ENCODE measurements around the gene VPS35.

The VPS35 gene

DNA sequence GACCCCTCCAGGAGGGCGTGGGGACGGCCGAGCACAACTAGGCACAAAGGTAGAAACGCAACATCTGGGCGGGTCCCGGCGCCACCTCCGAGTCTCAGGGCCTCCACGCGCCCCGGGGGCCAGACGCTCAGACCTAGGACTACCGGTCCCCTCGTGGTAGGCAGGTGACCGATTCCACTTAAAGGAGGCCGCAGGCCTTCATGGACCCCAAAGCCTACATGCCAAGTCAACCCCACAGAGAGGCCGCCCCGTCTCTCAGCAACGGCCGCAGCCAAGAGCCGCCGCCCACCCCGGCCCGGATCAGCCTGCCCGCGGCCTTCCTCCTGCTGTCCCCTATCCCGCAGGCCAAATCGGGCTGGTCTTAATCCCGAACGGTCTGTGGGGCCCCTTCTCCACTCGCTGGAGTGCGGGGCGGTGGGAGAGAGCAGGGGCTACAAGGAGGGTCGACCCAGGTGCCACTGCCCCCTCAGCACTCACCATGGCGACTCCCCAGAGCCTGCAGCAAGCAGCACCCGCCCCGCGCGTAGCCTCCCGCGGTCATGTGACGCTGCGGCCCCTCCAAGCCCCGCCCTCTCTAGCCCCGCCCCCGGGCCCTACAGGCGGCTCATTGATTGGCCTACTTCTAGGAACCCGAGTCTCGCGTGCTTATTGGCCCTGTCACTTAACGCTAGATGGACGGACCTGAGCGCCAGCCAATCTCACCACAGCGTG is at the start of gene VPS35:
VPS35 (minus strand) TSS at position 525 of the 711 bp plus-strand sequence; CDS start at position 480, 45 bp downstream.
- Histone ChIP-seq H3K27me3 (no peaks in the 10 kb centered on the region), H3K9me3 (replicated peaks in 1 of 11) (no peaks in the 10 kb centered on the region), H3K4me1 (peaks cover 30 to 66% (median 39%) of the 10 kb centered on the region in 10 experiments), H3K4me2 (peak within 1 kb of the TSS; percentile 88 to 99 (median 94)), H3K4me3 (peak within 1 kb of the TSS; percentile 75 to 99 (median 90)), H3K36me3 (peaks cover 0 to 34% (median 24%) of the 10 kb centered on the region in 11 experiments; a peak in 17 of 22 replicates), H4K20me1 (peaks cover 43 to 72% (median 63%) of the 10 kb centered on the region in 11 experiments), H3K9ac (peak within 1 kb of the TSS; percentile 86 to 96 (median 91)), H3K27ac (peak within 1 kb of the TSS; percentile 82 to 96 (median 91))
- TF ChIP-seq Cebpa-rat (IDR thresholded peaks at IDR 0.05): no peak

- H3K9me3 ChIP-seq (replicated peaks in 1 of 11): no peaks in the 10 kb centered on the region
- no peaks in the 10 kb centered on the region for H4K20me1 ChIP-seq
- no peak for TF ChIP-seq Cebpa-rat (IDR thresholded peaks at IDR 0.05)
- H3K4me1 ChIP-seq: peaks cover 4 to 8% (median 5%) of the 10 kb centered on the region in 10 experiments
- H3K9ac ChIP-seq: no peak overlapping the region
- H3K36me3 ChIP-seq: no peaks in the 10 kb centered on the region
- H3K27me3 ChIP-seq: no peaks in the 10 kb centered on the region
- no peak overlapping the region for H3K4me2 ChIP-seq
- no peak overlapping the region for H3K4me3 ChIP-seq
- H3K27ac ChIP-seq: no peak overlapping the region
Observed at GRCh38 chr16:46737621-46738214, 48.7 kb upstream of the VPS35 start.

DNA sequence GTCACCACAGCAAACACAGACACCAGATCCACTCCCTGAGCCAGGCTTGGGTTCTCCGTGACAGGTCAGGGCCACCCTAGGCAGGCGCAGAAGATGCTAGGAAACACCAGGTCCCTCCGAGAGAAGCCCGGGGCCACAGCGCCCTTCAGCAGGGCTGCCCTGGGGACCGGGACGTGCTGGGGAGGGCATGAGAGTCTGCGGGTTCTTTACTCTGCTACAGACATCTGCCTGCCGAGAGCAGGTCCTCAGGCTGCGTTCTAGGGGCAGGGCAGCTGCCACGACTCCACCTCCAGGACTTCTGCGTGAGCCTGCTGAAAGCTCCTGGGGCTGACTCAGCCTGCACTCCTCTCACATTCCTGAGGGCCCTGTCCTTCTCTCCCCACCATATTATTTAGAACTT is 47.7 kb upstream of the VPS35 start:
- Histone ChIP-seq H3K9me3 (replicated peaks in 1 of 11) (no peaks in the 10 kb centered on the region), H3K4me3 (no peak overlapping the region), H3K36me3 (no peaks in the 10 kb centered on the region), H3K4me2 (no peak overlapping the region), H3K27ac (no peak overlapping the region), H4K20me1 (no peaks in the 10 kb centered on the region), H3K4me1 (peaks cover 6 to 10% (median 9%) of the 10 kb centered on the region in 10 experiments; a peak in 18 of 20 replicates), H3K27me3 (no peaks in the 10 kb centered on the region), H3K9ac (0 out of 22 replicates have a peak overlapping the region, but pooled peaks of 1 of the 11 experiments have one; percentile 9)
- TF ChIP-seq Cebpa-rat (IDR thresholded peaks at IDR 0.05): no peak

DNA sequence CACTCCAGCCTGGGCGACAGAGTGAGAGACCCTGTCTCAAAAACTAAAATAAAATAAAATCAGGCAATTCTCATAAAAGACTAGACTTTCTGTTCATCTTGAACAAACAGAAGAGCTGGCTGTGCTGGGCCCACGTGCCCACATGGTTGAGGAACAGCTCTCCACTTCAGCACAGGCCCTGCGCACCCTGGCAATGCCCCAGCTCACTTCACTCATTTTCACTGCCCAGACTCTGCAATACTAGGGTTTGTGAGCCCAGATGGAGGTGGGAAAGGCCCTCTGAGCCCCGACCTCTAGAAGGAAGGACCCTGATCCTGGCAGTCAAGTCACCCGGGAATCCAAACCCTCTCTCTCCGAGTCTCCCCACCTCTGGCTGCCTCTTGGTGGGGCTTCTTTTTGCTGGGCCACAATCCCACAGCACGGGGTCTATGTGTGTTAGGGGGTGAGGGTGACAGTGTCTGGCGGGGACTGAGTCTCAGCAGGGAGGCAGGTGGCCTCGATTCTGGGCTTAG is 44.4 kb upstream of the VPS35 start:
- no peak for TF ChIP-seq Cebpa-rat (IDR thresholded peaks at IDR 0.05)
- H4K20me1 ChIP-seq: no peaks in the 10 kb centered on the region
- no peak overlapping the region for H3K4me3 ChIP-seq
- no peak overlapping the region for H3K27ac ChIP-seq
- no peaks in the 10 kb centered on the region for H3K27me3 ChIP-seq
- no peaks in the 10 kb centered on the region for H3K9me3 ChIP-seq (replicated peaks in 1 of 11)
- H3K36me3 ChIP-seq: no peaks in the 10 kb centered on the region
- peaks cover 6 to 10% (median 9%) of the 10 kb centered on the region in 10 experiments; a peak in 18 of 20 replicates for H3K4me1 ChIP-seq
- H3K4me2 ChIP-seq: no peak overlapping the region
- H3K9ac ChIP-seq: no peak overlapping the region

DNA sequence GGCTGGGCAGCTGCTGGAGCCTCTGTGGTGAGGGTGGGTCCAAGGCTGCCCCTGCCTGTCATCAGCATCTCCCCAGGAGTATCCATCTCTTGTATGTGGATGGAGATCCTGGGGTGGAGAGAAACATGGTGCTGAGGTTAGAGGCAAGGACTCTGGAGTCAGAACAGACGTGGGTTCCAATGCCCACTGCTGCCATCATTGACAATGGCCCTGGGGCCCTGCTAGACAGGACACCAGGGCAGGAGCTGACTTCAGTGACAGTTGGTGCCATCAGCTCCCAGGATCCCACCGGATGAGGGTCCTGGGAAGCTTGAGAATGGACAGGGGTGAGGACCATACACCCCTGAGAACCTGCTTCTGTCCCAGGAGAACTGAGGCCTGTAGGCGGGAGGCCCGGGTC is 43.6 kb upstream of the VPS35 start:
- Histone ChIP-seq H3K9ac (0 out of 22 replicates have a peak overlapping the region, but pooled peaks of 1 of the 11 experiments have one; percentile 3), H3K4me2 (peak overlapping the region in 10 of 11 experiments; percentile 7 to 63 (median 34); a peak in 12 of 22 replicates), H3K27ac (no peak overlapping the region), H3K36me3 (no peaks in the 10 kb centered on the region), H3K27me3 (no peaks in the 10 kb centered on the region), H3K4me3 (no peak overlapping the region), H3K4me1 (peaks cover 6 to 10% (median 9%) of the 10 kb centered on the region in 10 experiments; a peak in 18 of 20 replicates), H4K20me1 (no peaks in the 10 kb centered on the region), H3K9me3 (replicated peaks in 1 of 11) (no peaks in the 10 kb centered on the region)
- no peak for TF ChIP-seq Cebpa-rat (IDR thresholded peaks at IDR 0.05)

- H3K4me3 ChIP-seq: no peak overlapping the region
- no peaks in the 10 kb centered on the region for H3K27me3 ChIP-seq
- H3K4me2 ChIP-seq: peak overlapping the region in 10 of 11 experiments; percentile 7 to 63 (median 34); a peak in 13 of 22 replicates
- H3K9me3 ChIP-seq (replicated peaks in 1 of 11): no peaks in the 10 kb centered on the region
- no peaks in the 10 kb centered on the region for H4K20me1 ChIP-seq
- 0 out of 22 replicates have a peak overlapping the region, but pooled peaks of 1 of the 11 experiments have one; percentile 3 for H3K9ac ChIP-seq
- H3K27ac ChIP-seq: no peak overlapping the region
- H3K4me1 ChIP-seq: peaks cover 6 to 10% (median 9%) of the 10 kb centered on the region in 10 experiments; a peak in 18 of 20 replicates
- no peaks in the 10 kb centered on the region for H3K36me3 ChIP-seq
- no peak for TF ChIP-seq Cebpa-rat (IDR thresholded peaks at IDR 0.05)
Observed at GRCh38 chr16:46731691-46732555, 42.9 kb upstream of the VPS35 start.

- H3K27ac ChIP-seq: no peak overlapping the region
- H3K9me3 ChIP-seq (replicated peaks in 1 of 11): peaks cover 3% of the 10 kb centered on the region in 11 experiments; a peak in 17 of 22 replicates
- H3K36me3 ChIP-seq: no peaks in the 10 kb centered on the region
- no peaks in the 10 kb centered on the region for H3K27me3 ChIP-seq
- no peak for TF ChIP-seq Cebpa-rat (IDR thresholded peaks at IDR 0.05)
- H3K9ac ChIP-seq: no peak overlapping the region
- H3K4me1 ChIP-seq: peaks cover 6 to 10% (median 9%) of the 10 kb centered on the region in 10 experiments; a peak in 18 of 20 replicates
- H3K4me3 ChIP-seq: no peak overlapping the region
- H3K4me2 ChIP-seq: no peak overlapping the region
- no peaks in the 10 kb centered on the region for H4K20me1 ChIP-seq
Observed at GRCh38 chr16:46730801-46731690, 42.1 kb upstream of the VPS35 start.

DNA sequence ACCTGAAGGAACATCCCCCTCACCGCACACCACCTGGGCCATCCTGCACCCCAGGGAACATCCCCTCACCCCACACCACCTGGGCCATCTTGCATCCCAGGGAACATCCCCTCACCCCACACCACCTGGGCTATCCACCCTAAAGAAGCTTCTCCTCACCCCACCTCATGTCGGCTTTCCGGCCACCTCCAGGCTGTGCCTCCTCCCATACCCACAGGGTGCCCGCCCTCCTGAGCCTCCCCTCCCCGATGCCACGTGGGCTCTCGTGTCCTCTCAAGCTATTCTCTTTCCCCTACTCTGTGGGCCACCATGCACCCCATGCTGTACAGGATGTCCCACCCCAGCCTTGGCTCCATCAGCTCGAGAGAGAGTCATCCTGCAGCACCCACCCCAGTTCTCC is 41.1 kb upstream of the VPS35 start:
- H3K27ac ChIP-seq: no peak overlapping the region
- H4K20me1 ChIP-seq: no peaks in the 10 kb centered on the region
- TF ChIP-seq Cebpa-rat (IDR thresholded peaks at IDR 0.05): no peak
- H3K4me1 ChIP-seq: peaks cover 6 to 10% (median 9%) of the 10 kb centered on the region in 10 experiments; a peak in 18 of 20 replicates
- no peak overlapping the region for H3K4me3 ChIP-seq
- no peak overlapping the region for H3K9ac ChIP-seq
- peaks cover 11 to 13% (median 12%) of the 10 kb centered on the region in 11 experiments; a peak in 19 of 22 replicates for H3K9me3 ChIP-seq (replicated peaks in 1 of 11)
- H3K4me2 ChIP-seq: no peak overlapping the region
- H3K27me3 ChIP-seq: no peaks in the 10 kb centered on the region
- no peaks in the 10 kb centered on the region for H3K36me3 ChIP-seq
